Type B pancreatic cell (in vitro differentiated cells): ENCODE data around the gene TLCD1. TPM values are rescaled to one million over a fixed set of nuclear protein-coding genes. Genes with fewer than 3 reads are reported as not detected.

Experiments used
- DNase-seq: peaks from one replicate; pipeline ENCODE4 v3.0.0; 2021; ENCODE audit warnings: mixed read lengths; ENCODE audit not compliant: unreplicated experiment; ENCODE audit errors: extremely low spot score
- H3K27ac Mint-ChIP-seq: 2 replicates; pipeline ENCODE4 v1.8.0; 2021; ENCODE audit warnings: mild to moderate bottlenecking, mixed read lengths
- H3K27me3 Mint-ChIP-seq: 2 replicates; pipeline ENCODE4 v1.8.0; 2021; ENCODE audit warnings: mixed read lengths
- H3K36me3 Mint-ChIP-seq: 2 replicates; pipeline ENCODE4 v1.8.0; 2021; ENCODE audit warnings: mixed read lengths
- H3K4me1 Mint-ChIP-seq: one replicate; pipeline ENCODE4 v1.8.0; 2021; ENCODE audit warnings: mixed read lengths; ENCODE audit not compliant: unreplicated experiment
- H3K4me3 Mint-ChIP-seq: 2 replicates; pipeline ENCODE4 v1.8.0; 2021; ENCODE audit warnings: mild to moderate bottlenecking, mixed read lengths
- H3K9me3 Mint-ChIP-seq: 2 replicates; pipeline ENCODE4 v1.8.0; 2021; ENCODE audit warnings: mixed read lengths
- long read RNA-seq: library from polyadenylated mRNA; unstranded; transcript quantifications from one replicate; pipeline ENCODE4 v2.0.0, GENCODE V29; 2020
- total RNA-seq: library from RNA; stranded (reverse); gene quantifications from 2 replicates; pipeline ENCODE4 v1.2.1, GENCODE V29; 2021; ENCODE audit warnings: low replicate concordance
- TF ChIP-seq, protein P1 (sequence below): fragments of 200-600 bp; sonication (generic); conservative IDR thresholded peaks from 2 replicates; pipeline ENCODE4 v1.5.0; 2021; ENCODE audit warnings: antibody characterized with exemption, mild to moderate bottlenecking

The TLCD1 gene, protein sequence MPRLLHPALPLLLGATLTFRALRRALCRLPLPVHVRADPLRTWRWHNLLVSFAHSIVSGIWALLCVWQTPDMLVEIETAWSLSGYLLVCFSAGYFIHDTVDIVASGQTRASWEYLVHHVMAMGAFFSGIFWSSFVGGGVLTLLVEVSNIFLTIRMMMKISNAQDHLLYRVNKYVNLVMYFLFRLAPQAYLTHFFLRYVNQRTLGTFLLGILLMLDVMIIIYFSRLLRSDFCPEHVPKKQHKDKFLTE
- 18.6 and 40.2 TPM in 2 replicates for total RNA-seq
- long read RNA-seq, partial matches to known transcripts, result 0 of 6 reads
- long read RNA-seq, other reads (novel, unspliced or antisense), result 3 of 6 reads

DNA sequence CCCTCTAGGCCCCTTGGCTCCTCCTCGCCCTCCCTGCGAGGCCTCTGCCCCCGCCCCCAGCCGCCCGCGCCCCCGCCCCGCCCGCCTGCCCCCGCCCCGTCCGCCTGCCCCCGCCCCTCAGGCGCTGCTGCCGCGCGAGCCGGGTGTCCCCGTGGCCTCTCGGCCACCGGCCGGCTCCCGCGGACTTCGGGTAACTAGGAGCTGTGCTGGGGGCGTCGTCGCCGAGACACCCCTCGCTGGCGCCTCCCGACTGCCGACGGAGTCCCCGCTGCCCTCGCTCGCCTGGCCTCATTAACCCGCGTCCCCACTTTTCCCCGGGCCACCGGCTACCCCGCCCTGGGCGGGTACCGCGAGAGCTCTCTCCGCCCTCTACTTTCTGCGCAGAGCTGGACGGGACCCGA lies at the start of gene TLCD1:
TSS of gene TLCD1 (minus strand) at position 8 of the 401 bp plus-strand sequence. CDS start 136 bp downstream, outside the sequence.
- peak; percentile 81 for DNase-seq
- Mint-ChIP-seq H3K4me3 (peak within 1 kb of the TSS; percentile 96), H3K36me3 (peaks cover 22% of the 10 kb centered on the region), H3K4me1 (peaks cover 38% of the 10 kb centered on the region), H3K27me3 (no peaks in the 10 kb centered on the region), H3K27ac (peak within 1 kb of the TSS; percentile 100), H3K9me3 (peaks cover 4% of the 10 kb centered on the region)
- TF ChIP-seq, protein P1, sequence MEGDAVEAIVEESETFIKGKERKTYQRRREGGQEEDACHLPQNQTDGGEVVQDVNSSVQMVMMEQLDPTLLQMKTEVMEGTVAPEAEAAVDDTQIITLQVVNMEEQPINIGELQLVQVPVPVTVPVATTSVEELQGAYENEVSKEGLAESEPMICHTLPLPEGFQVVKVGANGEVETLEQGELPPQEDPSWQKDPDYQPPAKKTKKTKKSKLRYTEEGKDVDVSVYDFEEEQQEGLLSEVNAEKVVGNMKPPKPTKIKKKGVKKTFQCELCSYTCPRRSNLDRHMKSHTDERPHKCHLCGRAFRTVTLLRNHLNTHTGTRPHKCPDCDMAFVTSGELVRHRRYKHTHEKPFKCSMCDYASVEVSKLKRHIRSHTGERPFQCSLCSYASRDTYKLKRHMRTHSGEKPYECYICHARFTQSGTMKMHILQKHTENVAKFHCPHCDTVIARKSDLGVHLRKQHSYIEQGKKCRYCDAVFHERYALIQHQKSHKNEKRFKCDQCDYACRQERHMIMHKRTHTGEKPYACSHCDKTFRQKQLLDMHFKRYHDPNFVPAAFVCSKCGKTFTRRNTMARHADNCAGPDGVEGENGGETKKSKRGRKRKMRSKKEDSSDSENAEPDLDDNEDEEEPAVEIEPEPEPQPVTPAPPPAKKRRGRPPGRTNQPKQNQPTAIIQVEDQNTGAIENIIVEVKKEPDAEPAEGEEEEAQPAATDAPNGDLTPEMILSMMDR, result no peak

DNA sequence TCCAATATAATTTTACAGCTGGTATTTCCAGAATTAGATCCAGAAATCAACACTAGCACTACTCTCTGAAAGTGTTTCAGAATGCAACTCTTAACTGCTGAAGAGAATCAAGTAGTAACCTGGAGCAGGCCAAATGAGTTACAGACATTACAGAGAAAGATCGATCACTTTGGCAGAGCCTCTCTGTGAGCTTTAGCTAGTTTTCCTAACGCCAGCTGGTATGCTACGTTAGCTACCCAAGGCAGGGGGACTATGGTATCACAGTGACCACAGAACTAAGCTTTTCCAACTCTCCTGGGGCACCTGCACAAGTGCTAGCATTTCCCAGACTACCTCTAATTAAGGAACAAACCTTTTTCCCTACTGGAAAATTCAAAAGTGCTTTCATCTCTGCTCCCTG lies 48.2 kb upstream of the TLCD1 start:
- H3K4me1 Mint-ChIP-seq, result peaks cover 27% of the 10 kb centered on the region
- TF ChIP-seq, protein P1, result no peak
- H3K27me3 Mint-ChIP-seq, result no peaks in the 10 kb centered on the region
- H3K4me3 Mint-ChIP-seq, result no peak overlapping the region
- peaks cover 15% of the 10 kb centered on the region for H3K36me3 Mint-ChIP-seq
- no peaks in the 10 kb centered on the region for H3K9me3 Mint-ChIP-seq
- DNase-seq, result no peak
- H3K27ac Mint-ChIP-seq, result peak overlapping the region; percentile 22

DNA sequence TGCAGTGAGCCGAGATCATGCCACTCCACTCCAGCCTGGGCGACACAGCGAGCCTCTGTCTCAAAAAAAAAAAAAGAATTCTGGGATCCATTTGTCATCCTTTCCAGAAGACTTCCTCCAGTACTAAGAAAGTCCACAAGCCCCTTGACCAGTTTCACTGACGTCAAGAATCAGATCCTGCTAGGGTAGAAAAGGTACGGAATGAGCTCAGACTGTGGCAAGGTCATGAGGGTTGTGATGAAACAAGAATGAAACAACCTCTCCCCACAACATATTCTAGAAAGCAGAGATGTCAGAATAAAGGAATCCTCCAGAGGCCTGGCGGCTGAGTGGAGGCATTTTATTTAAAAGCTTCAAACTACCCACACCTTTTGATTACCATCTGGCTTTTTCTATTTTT lies 47.7 kb upstream of the TLCD1 start:
- Mint-ChIP-seq H3K27me3 (no peaks in the 10 kb centered on the region), H3K4me1 (peaks cover 27% of the 10 kb centered on the region), H3K27ac (peak overlapping the region; percentile 22), H3K9me3 (no peaks in the 10 kb centered on the region), H3K4me3 (no peak overlapping the region), H3K36me3 (peaks cover 11% of the 10 kb centered on the region)
- no peak for DNase-seq
- TF ChIP-seq, protein P1, result no peak

DNA sequence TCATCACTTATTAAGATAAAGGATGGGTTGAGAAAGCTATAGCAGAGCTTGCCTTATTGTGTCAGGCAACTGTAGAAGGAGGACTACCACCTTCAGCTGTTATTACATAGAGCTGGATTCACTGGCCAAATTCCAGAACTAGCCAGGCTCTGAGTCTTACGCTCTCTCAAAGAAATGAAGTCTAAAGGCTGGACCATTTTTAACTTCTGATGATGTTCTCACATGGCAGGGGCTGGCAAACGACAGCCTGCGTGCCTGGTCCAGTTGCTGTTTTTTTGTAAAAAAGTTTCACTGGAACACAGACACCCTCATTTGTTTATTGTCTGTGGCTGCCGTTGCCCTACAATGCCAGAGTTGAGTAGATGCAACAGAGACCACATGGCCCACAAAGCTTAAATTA lies 39.0 kb upstream of the TLCD1 start:
- TF ChIP-seq, protein P1, result no peak
- no peak overlapping the region for H3K27ac Mint-ChIP-seq
- H3K36me3 Mint-ChIP-seq, result peaks cover 14% of the 10 kb centered on the region
- no peaks in the 10 kb centered on the region for H3K27me3 Mint-ChIP-seq
- no peak overlapping the region for H3K4me3 Mint-ChIP-seq
- DNase-seq, result no peak
- no peaks in the 10 kb centered on the region for H3K9me3 Mint-ChIP-seq
- H3K4me1 Mint-ChIP-seq, result peaks cover 19% of the 10 kb centered on the region

DNA sequence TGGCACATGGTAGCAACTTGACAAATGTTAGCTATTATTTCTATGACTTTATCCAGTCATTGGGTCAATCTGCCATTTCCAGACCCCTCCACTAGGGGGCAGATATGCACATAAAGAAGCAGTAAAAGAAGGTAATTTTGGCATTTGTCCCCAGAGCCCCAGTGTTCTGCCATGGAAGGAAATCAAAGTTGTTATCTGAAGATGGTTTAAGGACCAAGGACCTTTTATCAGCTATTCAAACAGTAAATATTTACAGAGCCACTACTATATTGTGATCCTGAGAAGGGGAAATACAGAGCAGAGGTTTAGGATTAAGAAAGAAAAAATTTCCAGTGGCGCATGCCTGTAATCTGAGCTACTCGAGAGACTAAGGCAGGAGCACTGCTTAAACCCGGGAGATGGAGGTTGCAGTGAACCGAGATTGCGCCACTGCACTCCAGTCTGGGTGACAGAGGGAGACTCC lies 37.8 kb upstream of the TLCD1 start:
- DNase-seq, result no peak
- Mint-ChIP-seq H3K4me1 (peaks cover 13% of the 10 kb centered on the region), H3K27me3 (no peaks in the 10 kb centered on the region), H3K36me3 (peaks cover 8% of the 10 kb centered on the region), H3K4me3 (no peak overlapping the region), H3K9me3 (no peaks in the 10 kb centered on the region), H3K27ac (peak overlapping the region; percentile 17)
- TF ChIP-seq, protein P1, result peak; percentile 95
